Mammary epithelial cell (primary cell): ENCODE results near the gene SREK1.

Source experiments
- CTCF ChIP-seq, 2 donors: IDR thresholded peaks in 1 of 2; conservative IDR thresholded peaks in 1 of 2; 2 replicates each; pipeline ENCODE4 v1.5.1; 2011 to 2012; ENCODE audit warnings: inconsistent platforms in 2 of 2, low read length in 2 of 2, mild to moderate bottlenecking in 2 of 2, control low read depth in 1 of 2, low read depth in 1 of 2; ENCODE audit not compliant: insufficient read depth in 1 of 2; ENCODE audit errors: extremely low read depth in 1 of 2
- EZH2 ChIP-seq: IDR thresholded peaks from 2 replicates; pipeline ENCODE4 v1.6.1; 2012; ENCODE audit warnings: low read length, inconsistent platforms, borderline replicate concordance

- TF ChIP-seq CTCF (conservative IDR thresholded peaks at IDR 0.05 in 1 of 2, IDR thresholded peaks at IDR 0.05 in 1 of 2; ENCODE audit: extremely low read depth in 1 of 2, insufficient read depth in 1 of 2, low read depth in 1 of 2, low read length in 2 of 2) (no peak), EZH2 (no peak)
Observed at GRCh38 chr5:66193419-66193818, 49.3 kb downstream of the SREK1 start.
